NT2/D1 (cell line): ENCODE results near the gene CDKN1A.

ENCODE experiments used
- DNase-seq: peaks from one replicate; pipeline ENCODE4 v3.0.0-alpha.2; 2011; ENCODE audit warnings: low read depth, low spot score
- H3K27me3 ChIP-seq: 2 replicates; pipeline ENCODE4 v1.6.0; 2011; ENCODE audit warnings: mild to moderate bottlenecking; ENCODE audit not compliant: insufficient read length, insufficient read depth
- H3K36me3 ChIP-seq: 2 replicates; pipeline ENCODE4 v1.6.1; 2011; ENCODE audit warnings: mild to moderate bottlenecking, low read length, mixed read lengths; ENCODE audit not compliant: insufficient read depth, insufficient read length
- H3K4me1 ChIP-seq: 2 replicates; pipeline ENCODE4 v1.5.1; 2011; ENCODE audit not compliant: insufficient read depth, insufficient read length
- H3K4me3 ChIP-seq: 2 replicates; pipeline ENCODE4 v1.5.1; 2011; ENCODE audit warnings: low read depth; ENCODE audit not compliant: insufficient read length
- H3K9ac ChIP-seq: 2 replicates; pipeline ENCODE4 v1.6.0; 2011; ENCODE audit warnings: low read depth; ENCODE audit not compliant: insufficient read length
- H3K9me3 ChIP-seq: 2 replicates; pipeline ENCODE4 v1.5.1; 2011; ENCODE audit warnings: mild to moderate bottlenecking, low read length; ENCODE audit not compliant: insufficient read depth
- SUZ12 ChIP-seq: IDR thresholded peaks from 2 replicates; pipeline ENCODE4 v1.6.1; 2011; ENCODE audit not compliant: insufficient read length, insufficient read depth; ENCODE audit errors: extremely low read depth
- YY1 ChIP-seq: IDR thresholded peaks from 2 replicates; pipeline ENCODE4 v1.6.1; 2011; ENCODE audit not compliant: insufficient read length, insufficient read depth
- ZNF274 ChIP-seq: IDR thresholded peaks from 2 replicates; pipeline ENCODE4 v1.6.1; 2011; ENCODE audit warnings: mild to moderate bottlenecking, low read depth, low read length

The CDKN1A gene

DNA sequence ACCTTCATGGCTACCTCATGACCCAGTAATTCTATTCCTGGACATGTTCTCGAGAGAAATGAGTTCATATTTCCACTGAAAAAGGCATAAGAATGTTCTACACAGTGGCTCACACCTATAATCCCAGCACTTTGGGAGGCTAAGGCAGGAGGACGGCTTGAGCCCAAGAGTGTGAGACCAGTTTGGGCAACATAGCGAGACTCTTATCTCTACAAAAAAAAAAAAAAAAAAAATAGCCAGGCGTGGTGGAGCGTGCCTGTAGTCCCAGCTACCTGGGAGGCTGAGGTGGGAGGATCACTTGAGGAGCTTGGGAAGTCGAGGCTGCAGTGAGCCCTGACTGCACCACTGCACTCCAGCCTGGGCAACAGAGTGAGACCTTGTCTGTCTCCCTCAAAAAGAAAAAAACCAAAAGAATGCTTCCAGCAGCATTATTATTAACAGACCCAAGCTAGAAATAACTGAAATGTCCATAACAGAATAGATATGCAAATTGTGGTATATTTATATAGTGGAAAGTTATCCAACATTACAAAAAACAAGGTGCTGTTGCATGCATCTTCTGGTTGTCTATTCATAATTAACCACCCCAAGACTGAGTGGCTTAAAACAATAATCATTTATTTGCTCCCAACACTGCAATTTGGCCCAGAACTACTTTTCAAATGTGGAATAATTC is 9.7 kb downstream of the CDKN1A start:
- H3K9me3 ChIP-seq = no peaks in the 10 kb centered on the region
- H3K27me3 ChIP-seq = no peaks in the 10 kb centered on the region
- no peak overlapping the region for H3K4me3 ChIP-seq
- DNase-seq = no peak
- H3K9ac ChIP-seq = no peak overlapping the region
- no peaks in the 10 kb centered on the region for H3K4me1 ChIP-seq
- TF ChIP-seq YY1 (no peak), SUZ12 (no peak), ZNF274 (no peak)
- H3K36me3 ChIP-seq = peaks cover 36% of the 10 kb centered on the region

DNA sequence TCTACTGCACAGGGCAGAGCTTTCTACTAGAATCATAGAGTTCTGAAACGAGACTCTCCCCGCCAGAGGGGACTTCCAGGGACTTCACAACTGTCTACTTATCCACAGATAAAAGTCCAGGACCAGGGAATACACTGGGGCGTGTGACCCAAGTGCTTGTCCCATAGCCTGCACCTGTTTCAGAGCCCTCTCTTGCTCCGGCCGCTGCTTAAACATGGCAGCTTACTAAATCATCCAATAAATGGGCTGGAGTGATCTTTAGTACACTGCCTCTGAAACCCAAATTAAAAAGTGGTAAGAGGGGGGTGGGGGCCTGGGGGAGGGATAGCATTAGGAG is 10.2 kb downstream of the CDKN1A start:
- TF ChIP-seq SUZ12 (no peak), YY1 (no peak), ZNF274 (no peak)
- H3K36me3 ChIP-seq = peaks cover 32% of the 10 kb centered on the region
- H3K9me3 ChIP-seq = no peaks in the 10 kb centered on the region
- no peak for DNase-seq
- H3K9ac ChIP-seq = no peak overlapping the region
- H3K4me3 ChIP-seq = no peak overlapping the region
- H3K27me3 ChIP-seq = no peaks in the 10 kb centered on the region
- no peaks in the 10 kb centered on the region for H3K4me1 ChIP-seq

DNA sequence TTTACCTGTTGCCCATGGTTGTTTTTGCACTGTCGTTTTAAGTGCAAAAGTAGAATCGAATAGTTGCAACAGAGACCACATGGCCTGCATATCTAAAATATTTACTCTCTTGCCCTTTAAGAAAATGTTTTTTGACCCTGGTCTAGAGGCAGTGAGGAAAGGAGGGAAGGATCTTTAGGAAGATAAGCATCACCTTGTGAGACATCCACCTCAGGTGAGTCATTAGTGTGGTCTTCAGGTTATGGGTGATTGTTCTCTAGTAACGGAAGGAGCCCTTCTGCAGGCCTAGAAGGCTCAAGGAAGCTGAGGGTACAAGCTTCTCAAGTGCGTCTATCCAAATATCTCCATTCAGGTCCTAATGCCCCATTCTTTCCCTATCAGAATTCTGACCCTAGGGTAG is 12.5 kb downstream of the CDKN1A start:
- no peak for DNase-seq
- Histone ChIP-seq H3K36me3 (peaks cover 11% of the 10 kb centered on the region), H3K4me3 (no peak overlapping the region), H3K9ac (no peak overlapping the region), H3K27me3 (no peaks in the 10 kb centered on the region), H3K9me3 (no peaks in the 10 kb centered on the region), H3K4me1 (no peaks in the 10 kb centered on the region)
- TF ChIP-seq ZNF274 = no peak

DNA sequence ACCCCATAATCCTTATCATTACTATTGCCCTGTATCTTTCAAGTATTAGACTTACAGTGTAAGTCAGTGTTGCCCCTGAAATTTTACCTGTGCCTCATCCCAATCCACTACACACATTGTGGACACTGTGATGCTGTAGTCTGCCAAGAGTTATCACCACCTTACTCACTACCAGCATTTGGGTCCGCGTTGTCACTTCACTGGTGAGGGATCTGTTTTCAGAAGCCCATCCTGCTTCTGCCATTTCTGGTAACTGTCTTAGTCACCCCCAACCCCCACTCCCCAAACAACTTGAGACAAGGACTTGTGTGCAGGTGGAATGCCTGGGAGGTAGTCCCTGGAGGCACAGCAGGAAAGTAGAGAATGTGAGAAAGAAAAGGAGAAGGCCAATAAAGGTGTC is 13.1 kb downstream of the CDKN1A start:
- Histone ChIP-seq H3K27me3 (no peaks in the 10 kb centered on the region), H3K9me3 (no peaks in the 10 kb centered on the region), H3K4me3 (no peak overlapping the region), H3K4me1 (no peaks in the 10 kb centered on the region), H3K36me3 (peaks cover 5% of the 10 kb centered on the region), H3K9ac (no peak overlapping the region)
- DNase-seq = no peak
- no peak for TF ChIP-seq ZNF274
- no peak for TF ChIP-seq YY1
- no peak for TF ChIP-seq SUZ12

DNA sequence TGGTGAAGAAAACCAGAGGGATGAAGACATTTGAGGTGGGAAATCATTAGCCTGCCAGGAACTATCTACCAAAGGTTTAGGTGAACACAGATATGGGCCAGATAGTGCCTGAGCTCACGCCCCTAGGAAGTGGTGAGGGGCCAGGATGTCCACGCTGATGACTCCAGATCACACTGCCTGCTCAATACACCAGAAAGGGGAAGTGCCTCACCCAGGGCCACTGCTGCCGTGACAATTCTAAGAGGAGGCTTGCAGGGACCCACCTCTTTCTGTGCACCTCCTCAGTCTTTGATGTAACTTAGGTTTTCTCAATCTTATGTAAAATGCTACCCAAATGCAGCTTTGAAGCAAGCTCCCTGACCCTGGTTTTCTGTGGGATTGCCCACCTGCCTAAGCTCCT is 13.7 kb downstream of the CDKN1A start:
- H3K4me1 ChIP-seq = no peaks in the 10 kb centered on the region
- no peak overlapping the region for H3K4me3 ChIP-seq
- no peak for DNase-seq
- no peak overlapping the region for H3K9ac ChIP-seq
- H3K36me3 ChIP-seq = no peaks in the 10 kb centered on the region
- no peak for TF ChIP-seq SUZ12
- no peaks in the 10 kb centered on the region for H3K27me3 ChIP-seq
- no peaks in the 10 kb centered on the region for H3K9me3 ChIP-seq

DNA sequence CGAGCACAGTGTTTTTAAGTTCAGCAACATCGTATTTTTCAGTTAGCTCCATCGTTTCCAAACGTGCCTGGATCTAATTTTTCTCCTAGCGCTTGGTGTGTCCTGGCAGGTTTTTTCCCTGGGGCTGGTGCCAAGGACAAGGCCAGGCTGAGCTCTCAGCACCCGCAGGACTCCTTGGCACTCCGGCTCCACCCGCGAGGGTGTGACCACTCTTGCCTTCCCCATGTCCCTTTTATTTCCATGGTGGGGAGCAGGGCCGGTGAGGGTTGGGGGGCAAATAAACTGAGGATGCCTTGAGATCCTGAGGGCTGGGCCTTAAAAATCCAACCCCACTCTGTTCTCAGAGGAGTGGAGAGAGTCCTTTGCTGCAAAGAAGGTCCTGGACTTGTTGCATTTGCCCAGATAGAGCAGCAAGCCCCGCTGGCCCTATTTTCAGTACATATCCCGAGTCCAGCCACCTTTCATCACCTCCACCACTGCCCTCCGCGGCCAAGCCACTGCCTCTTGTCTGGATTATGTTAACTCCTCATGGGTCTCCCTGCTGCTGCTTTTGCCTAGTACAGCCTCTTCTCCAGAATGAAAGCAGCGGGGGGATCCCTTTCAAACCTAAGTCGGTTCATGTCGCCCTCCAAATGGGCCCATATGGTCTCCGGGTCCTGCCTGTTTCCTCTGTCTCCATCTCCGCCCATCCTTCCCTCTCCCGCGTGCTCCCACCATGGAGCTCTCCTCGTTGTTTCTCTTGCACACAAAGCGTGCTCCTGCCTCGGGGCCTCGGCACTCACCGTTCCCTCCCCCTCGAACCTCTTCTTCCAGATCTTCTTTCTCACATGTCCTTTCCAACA is 14.6 kb downstream of the CDKN1A start:
- DNase-seq = no peak
- Histone ChIP-seq H3K4me3 (no peak overlapping the region), H3K36me3 (no peaks in the 10 kb centered on the region), H3K4me1 (no peaks in the 10 kb centered on the region), H3K9me3 (no peaks in the 10 kb centered on the region), H3K9ac (no peak overlapping the region), H3K27me3 (no peaks in the 10 kb centered on the region)
- TF ChIP-seq SUZ12 (no peak), ZNF274 (no peak), YY1 (no peak)

DNA sequence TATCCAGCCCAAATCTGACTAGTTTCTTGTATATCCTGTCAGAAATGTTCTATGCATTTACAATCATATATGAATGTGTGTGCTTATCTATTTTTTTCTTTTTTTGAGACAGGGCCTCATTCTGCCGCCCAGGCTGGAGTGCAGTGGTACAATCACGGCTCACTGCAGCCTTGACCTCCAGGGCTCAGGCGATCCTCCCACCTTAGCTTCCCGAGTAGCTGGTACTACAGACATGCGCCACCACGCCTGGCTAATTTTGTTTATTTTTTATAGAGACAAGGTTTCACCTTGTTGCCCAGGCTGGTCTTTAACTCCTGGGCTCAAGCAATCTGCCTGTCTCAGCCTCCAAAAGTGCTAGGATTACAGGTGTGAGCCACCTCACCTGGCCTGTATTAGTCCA is 16.1 kb downstream of the CDKN1A start:
- Histone ChIP-seq H3K9ac (no peak overlapping the region), H3K4me3 (no peak overlapping the region), H3K27me3 (no peaks in the 10 kb centered on the region), H3K36me3 (no peaks in the 10 kb centered on the region), H3K9me3 (no peaks in the 10 kb centered on the region), H3K4me1 (no peaks in the 10 kb centered on the region)
- TF ChIP-seq YY1 = no peak
- TF ChIP-seq SUZ12 = no peak
- TF ChIP-seq ZNF274 = no peak
- DNase-seq = no peak
